HCT116 (cell line): ENCODE measurements around the gene RIC8B. TPM values are rescaled to one million over a fixed set of nuclear protein-coding genes. Genes with fewer than 3 reads are reported as not detected.

Experiments used
- ATAC-seq: fragments of 200-7000 bp; cut with Tn5 transposase; 2 replicates; pipeline ENCODE4 v1.9.1; 2020; ENCODE audit warnings: mild to moderate bottlenecking, moderate library complexity
- BruUV-seq: library from RNA; stranded (reverse); fragments of 400-500 nt; replicated peaks from 2 replicates; lab custom pipeline; 2021; lab: Mats Ljungman, UMichigan
- CTCF ChIA-PET: fragments of 300-600 bp; sonication (Branson Sonifier 250); formaldehyde crosslinking; loops from one replicate; lab custom pipeline; 2021; ENCODE audit warnings: antibody characterized with exemption; lab: Charles Lee
- POLR2A ChIA-PET: fragments of 300-600, 350-600 bp; sonication (Branson Sonifier 250); formaldehyde crosslinking; loops from one replicate; lab custom pipeline; 2021; ENCODE audit warnings: antibody characterized with exemption; lab: Charles Lee
- RAD21 ChIA-PET, 2 experiments: fragments of 300-600 bp; sonication (Branson Sonifier 250); formaldehyde crosslinking; loops; one replicate each; lab custom pipeline; 2023; ENCODE audit warnings: low total read pairs in 2 of 2; ENCODE audit not compliant: uncharacterized antibody in 2 of 2, unreplicated experiment in 2 of 2, low non-redundant PET in 1 of 2; lab: Charles Lee
- DNase-seq: peaks from one replicate; pipeline ENCODE4 v3.0.0-alpha.2; 2010; ENCODE audit warnings: low read depth, low spot score
- H2AFZ ChIP-seq: fragments of 200-600 bp; shearing (Covaris generic), sonication (generic); 2 replicates; pipeline ENCODE4 v1.6.1; 2017; ENCODE audit warnings: low read depth, mixed run types, mixed read lengths, antibody characterized with exemption, low read length; ENCODE audit not compliant: poor library complexity, severe bottlenecking
- H3K27ac ChIP-seq: 2 replicates; pipeline ENCODE4 v1.5.1; 2012; ENCODE audit warnings: low read depth, low read length
- H3K27me3 ChIP-seq: fragments of 200-600 bp; sonication (generic); 2 replicates; pipeline ENCODE4 v1.6.1; 2016; ENCODE audit warnings: mixed run types, low read length, mixed read lengths; ENCODE audit not compliant: insufficient read depth
- H3K36me3 ChIP-seq, 2 experiments: fragments of 200-500 bp in 1 of 2; fragments of 200-600 bp in 1 of 2; sonication (Bioruptor generic) in 1 of 2; sonication (generic) in 1 of 2; 2 replicates each; pipeline versions ENCODE4 v1.5.1 to v1.6.1; 2014 to 2016; ENCODE audit warnings: low read length in 2 of 2, inconsistent platforms in 1 of 2, mixed read lengths in 1 of 2, mixed run types in 1 of 2; ENCODE audit not compliant: insufficient read depth in 2 of 2, control insufficient read depth in 1 of 2
- H3K4me1 ChIP-seq, 2 experiments: fragments of 200-600 bp in 1 of 2; sonication (generic) in 1 of 2; 2 replicates each; pipeline versions ENCODE4 v1.5.1 to v1.6.1; 2012 to 2017; ENCODE audit warnings: low read length in 2 of 2, inconsistent platforms in 1 of 2, mild to moderate bottlenecking in 1 of 2, mixed read lengths in 1 of 2, mixed run types in 1 of 2, moderate library complexity in 1 of 2; ENCODE audit not compliant: insufficient read depth in 2 of 2, control insufficient read depth in 1 of 2
- H3K4me2 ChIP-seq: fragments of 200-600 bp; sonication (generic); 2 replicates; pipeline ENCODE4 v1.6.1; 2017; ENCODE audit warnings: mixed run types, low read length, mixed read lengths
- H3K4me3 ChIP-seq, 2 experiments: fragments of 200-600 bp in 1 of 2; sonication (generic) in 1 of 2; replicated peaks in 1 of 2; 2 replicates each; pipeline ENCODE4 v1.5.1; 2011 to 2016; ENCODE audit warnings: low read length in 2 of 2, control low read depth in 1 of 2, low read depth in 1 of 2, mild to moderate bottlenecking in 1 of 2, mixed read lengths in 1 of 2, mixed run types in 1 of 2
- H3K79me2 ChIP-seq: fragments of 200-600 bp; sonication (generic); 2 replicates; pipeline ENCODE4 v1.6.1; 2017; ENCODE audit warnings: mild to moderate bottlenecking, mixed run types, low read length, moderate library complexity, mixed read lengths; ENCODE audit not compliant: insufficient read depth
- H3K9ac ChIP-seq: fragments of 200-600 bp; sonication (generic); 2 replicates; pipeline ENCODE4 v1.6.1; 2016; ENCODE audit warnings: low read length, mixed read lengths
- H3K9me2 ChIP-seq: fragments of 200-600 bp; sonication (generic), shearing (Covaris generic); 2 replicates; pipeline ENCODE4 v1.6.1; 2017; ENCODE audit warnings: mixed run types, mild to moderate bottlenecking, moderate library complexity; ENCODE audit not compliant: insufficient read depth
- H3K9me3 ChIP-seq, 2 experiments: fragments of 200-500 bp in 1 of 2; fragments of 200-600 bp in 1 of 2; sonication (Bioruptor generic) in 1 of 2; sonication (generic) in 1 of 2; 2 replicates each; pipeline ENCODE4 v1.6.1; 2014 to 2017; ENCODE audit warnings: low read length in 2 of 2, mixed read lengths in 2 of 2, inconsistent platforms in 1 of 2, low read depth in 1 of 2, mild to moderate bottlenecking in 1 of 2, mixed run types in 1 of 2, moderate library complexity in 1 of 2; ENCODE audit not compliant: control insufficient read depth in 1 of 2, insufficient read depth in 1 of 2
- H4K20me1 ChIP-seq: fragments of 200-600 bp; sonication (generic), shearing (Covaris generic); 2 replicates; pipeline ENCODE4 v1.6.1; 2017; ENCODE audit warnings: mixed run types, mild to moderate bottlenecking, moderate library complexity; ENCODE audit not compliant: insufficient read depth
- CEBPB ChIP-seq: IDR thresholded peaks from 2 replicates; pipeline ENCODE4 v1.6.1; 2012; ENCODE audit warnings: low read depth
- CTCF ChIP-seq, 3 experiments: fragments of 200-600 bp in 1 of 3; sonication (generic) in 1 of 3; IDR thresholded peaks in 2 of 3; conservative IDR thresholded peaks in 1 of 3; 2 replicates each; pipeline ENCODE4 v1.5.1; 2012 to 2017; ENCODE audit warnings: low read depth in 2 of 3, low read length in 2 of 3, antibody characterized with exemption in 1 of 3, borderline replicate concordance in 1 of 3, control low read depth in 1 of 3, mild to moderate bottlenecking in 1 of 3, mixed read lengths in 1 of 3, mixed run types in 1 of 3, moderate library complexity in 1 of 3; ENCODE audit not compliant: insufficient read depth in 1 of 3
- EGR1 ChIP-seq: IDR thresholded peaks from 2 replicates; pipeline ENCODE4 v1.6.1; 2012; ENCODE audit warnings: low read depth
- ELF1 ChIP-seq: IDR thresholded peaks from 2 replicates; pipeline ENCODE4 v1.6.1; 2012; ENCODE audit warnings: low read depth, borderline replicate concordance
- FOSL1 ChIP-seq: IDR thresholded peaks from 2 replicates; pipeline ENCODE4 v1.6.1; 2012; ENCODE audit warnings: low read depth
- REST ChIP-seq: IDR thresholded peaks from 2 replicates; pipeline ENCODE4 v1.6.1; 2012; ENCODE audit warnings: low read depth
- SP1 ChIP-seq: IDR thresholded peaks from 2 replicates; pipeline ENCODE4 v1.6.1; 2012; ENCODE audit warnings: low read depth
- SRF ChIP-seq: IDR thresholded peaks from 2 replicates; pipeline ENCODE4 v1.6.1; 2012; ENCODE audit warnings: low read depth
- TCF7L2 ChIP-seq: IDR thresholded peaks from 2 replicates; pipeline ENCODE4 v1.7.0; 2011; ENCODE audit warnings: borderline replicate concordance, inconsistent platforms; ENCODE audit not compliant: insufficient read depth, insufficient read length; ENCODE audit errors: extremely low read depth
- ZBTB33 ChIP-seq: IDR thresholded peaks from 2 replicates; pipeline ENCODE4 v1.6.1; 2011; ENCODE audit warnings: mild to moderate bottlenecking, low read length, moderate library complexity; ENCODE audit not compliant: insufficient replicate concordance; ENCODE audit errors: extremely low read depth
- intact Hi-C: fragments of 100-400 bp; cut with micrococcal nuclease; formaldehyde crosslinking; loops from 2 replicates; pipeline ENCODE4 v1.10.0; 2022
- total RNA-seq: library from RNA; stranded (reverse); gene quantifications from one replicate; pipeline ENCODE4 v1.2.1, GENCODE V29; 2021; ENCODE audit not compliant: unreplicated experiment

Gene RIC8B
- total RNA-seq, 1 experiment from 2014 or later, result 16.7 TPM

- H3K4me2 ChIP-seq, result no peak overlapping the region
- no peak overlapping the region for H3K4me3 ChIP-seq
- TF ChIP-seq EGR1 (no peak), SRF (no peak), SP1 (no peak), REST (no peak), ZBTB33 (no peak), CTCF (IDR thresholded peaks at IDR 0.05 in 2 of 3, conservative IDR thresholded peaks at IDR 0.05 in 1 of 3; ENCODE audit: borderline replicate concordance in 1 of 3, insufficient read depth in 1 of 3, low read depth in 2 of 3, low read length in 2 of 3) (no peak), ELF1 (no peak), FOSL1 (no peak), CEBPB (no peak), TCF7L2 (no peak)
- H3K9me2 ChIP-seq, result no peaks in the 10 kb centered on the region
- POLR2A ChIA-PET, result no interaction called here
- no peaks in the 10 kb centered on the region for H4K20me1 ChIP-seq
- ATAC-seq, result no peak
- no peaks in the 10 kb centered on the region; a peak in 1 of 4 replicates for H3K36me3 ChIP-seq
- H2AFZ ChIP-seq, result no peak overlapping the region
- H3K27ac ChIP-seq, result no peak overlapping the region
- CTCF ChIA-PET, result no interaction called here
- H3K9ac ChIP-seq, result no peak overlapping the region
- no peaks in the 10 kb centered on the region for H3K27me3 ChIP-seq
- 0 out of 4 replicates have a peak, but pooled peaks cover 0 to 3% of the 10 kb centered on the region in 2 experiments for H3K4me1 ChIP-seq
- RAD21 ChIA-PET, result no interaction called here
- no TSS peak for BruUV-seq
- intact Hi-C loops, result no loop called here
- H3K79me2 ChIP-seq, result no peaks in the 10 kb centered on the region
- no peak for DNase-seq
- H3K9me3 ChIP-seq, result no peaks in the 10 kb centered on the region
Observed at GRCh38 chr12:106861984-106862916, 87.8 kb downstream of the RIC8B start.
